Gastrocnemius medialis (tissue), 4 donors: Measurements from ENCODE around the gene PRR23C.

Experiments used
- CTCF ChIP-seq, 5 experiments: fragments of 450-650 bp in 3 of 5; fragments of 200-600 bp in 2 of 5; sonication (generic) in 2 of 5; IDR thresholded peaks in 4 of 5; conservative IDR thresholded peaks in 1 of 5; 1 replicate in 4 of 5; 2 replicates in 1 of 5; pipeline ENCODE4 v1.5.1; 2016 to 2019; ENCODE audit warnings: antibody characterized with exemption in 5 of 5, mild to moderate bottlenecking in 3 of 5, moderate library complexity in 3 of 5
- POLR2A ChIP-seq, 2 donors: fragments of 450-650 bp; IDR thresholded peaks; one replicate each; pipeline ENCODE4 v1.6.1; 2017; ENCODE audit warnings: antibody characterized with exemption in 2 of 2, mild to moderate bottlenecking in 2 of 2, moderate library complexity in 2 of 2

GRCh38 chr3:139020868-139021234, 23.8 kb downstream of the PRR23C start, which contains the start of gene PRR23B:
- TF ChIP-seq CTCF (IDR thresholded peaks at IDR 0.05 in 4 of 5, conservative IDR thresholded peaks at IDR 0.05 in 1 of 5) (no peak), POLR2A (IDR thresholded peaks at IDR 0.05) (no peak)
